GM06990 (cell line): ENCODE data around the gene SH2D4B.

Experiments used
- DNase-seq: peaks from one replicate; pipeline ENCODE4 v3.0.0-alpha.2; 2011; ENCODE audit not compliant: insufficient read length; ENCODE audit errors: extremely low read depth
- H3K27me3 ChIP-seq: replicated peaks from 2 replicates; pipeline ENCODE4 v1.6.0; 2011; ENCODE audit warnings: low read length; ENCODE audit not compliant: control insufficient read depth, insufficient read depth
- H3K36me3 ChIP-seq: 2 replicates; pipeline ENCODE4 v1.5.1; 2011; ENCODE audit warnings: low read length; ENCODE audit not compliant: control insufficient read depth, insufficient read depth
- H3K4me3 ChIP-seq: replicated peaks from 2 replicates; pipeline ENCODE4 v1.5.1; 2011; ENCODE audit warnings: low read depth, mild to moderate bottlenecking, control low read depth, low read length
- TF ChIP-seq, protein P1 (sequence below): IDR thresholded peaks from 2 replicates; pipeline ENCODE4 v1.5.1; 2011; ENCODE audit warnings: low read length, control low read depth, mild to moderate bottlenecking, inconsistent platforms; ENCODE audit not compliant: insufficient read depth, poor library complexity, severe bottlenecking

The SH2D4B gene

DNA sequence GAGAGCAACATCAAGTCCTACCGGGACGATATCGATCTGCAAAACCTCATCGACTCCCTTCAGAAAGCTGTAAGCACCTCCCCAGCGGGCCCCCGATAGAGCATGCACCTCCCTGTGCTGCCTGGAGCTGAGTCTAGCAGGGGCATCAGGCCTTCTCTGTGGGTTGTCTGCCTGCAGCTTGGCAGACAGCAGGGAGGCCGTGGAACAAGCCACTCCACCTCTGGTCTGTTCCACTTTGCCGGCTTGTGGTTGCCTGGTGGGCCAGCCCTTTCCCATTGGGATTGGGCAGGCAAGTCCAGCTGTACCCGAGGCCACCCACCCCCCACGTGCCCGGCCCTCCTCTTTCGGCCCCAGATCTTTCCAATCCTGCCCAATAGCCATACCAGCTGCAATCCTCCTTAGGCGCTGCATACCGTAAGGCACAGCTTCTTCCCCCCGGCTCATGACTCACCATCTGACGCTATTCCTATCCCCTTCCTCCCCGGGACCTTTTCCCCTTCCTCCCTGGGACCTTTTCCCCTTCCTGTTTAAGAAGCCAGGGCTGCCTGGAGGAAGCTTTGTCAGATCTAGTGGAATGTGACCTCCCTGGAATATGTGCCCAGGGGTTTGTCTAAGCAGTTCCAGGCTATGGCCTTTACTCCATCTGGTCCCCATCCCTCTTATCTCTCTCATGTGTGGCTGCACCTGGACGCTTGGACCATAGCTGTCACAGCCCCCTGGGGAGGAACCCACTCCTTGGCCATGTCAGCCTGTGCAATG is 28.1 kb upstream of the SH2D4B start:
- Histone ChIP-seq H3K4me3 (no peak overlapping the region), H3K36me3 (peaks cover 33% of the 10 kb centered on the region), H3K27me3 (no peaks in the 10 kb centered on the region)
- DNase-seq = no peak
- TF ChIP-seq, protein P1, sequence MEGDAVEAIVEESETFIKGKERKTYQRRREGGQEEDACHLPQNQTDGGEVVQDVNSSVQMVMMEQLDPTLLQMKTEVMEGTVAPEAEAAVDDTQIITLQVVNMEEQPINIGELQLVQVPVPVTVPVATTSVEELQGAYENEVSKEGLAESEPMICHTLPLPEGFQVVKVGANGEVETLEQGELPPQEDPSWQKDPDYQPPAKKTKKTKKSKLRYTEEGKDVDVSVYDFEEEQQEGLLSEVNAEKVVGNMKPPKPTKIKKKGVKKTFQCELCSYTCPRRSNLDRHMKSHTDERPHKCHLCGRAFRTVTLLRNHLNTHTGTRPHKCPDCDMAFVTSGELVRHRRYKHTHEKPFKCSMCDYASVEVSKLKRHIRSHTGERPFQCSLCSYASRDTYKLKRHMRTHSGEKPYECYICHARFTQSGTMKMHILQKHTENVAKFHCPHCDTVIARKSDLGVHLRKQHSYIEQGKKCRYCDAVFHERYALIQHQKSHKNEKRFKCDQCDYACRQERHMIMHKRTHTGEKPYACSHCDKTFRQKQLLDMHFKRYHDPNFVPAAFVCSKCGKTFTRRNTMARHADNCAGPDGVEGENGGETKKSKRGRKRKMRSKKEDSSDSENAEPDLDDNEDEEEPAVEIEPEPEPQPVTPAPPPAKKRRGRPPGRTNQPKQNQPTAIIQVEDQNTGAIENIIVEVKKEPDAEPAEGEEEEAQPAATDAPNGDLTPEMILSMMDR = no peak

DNA sequence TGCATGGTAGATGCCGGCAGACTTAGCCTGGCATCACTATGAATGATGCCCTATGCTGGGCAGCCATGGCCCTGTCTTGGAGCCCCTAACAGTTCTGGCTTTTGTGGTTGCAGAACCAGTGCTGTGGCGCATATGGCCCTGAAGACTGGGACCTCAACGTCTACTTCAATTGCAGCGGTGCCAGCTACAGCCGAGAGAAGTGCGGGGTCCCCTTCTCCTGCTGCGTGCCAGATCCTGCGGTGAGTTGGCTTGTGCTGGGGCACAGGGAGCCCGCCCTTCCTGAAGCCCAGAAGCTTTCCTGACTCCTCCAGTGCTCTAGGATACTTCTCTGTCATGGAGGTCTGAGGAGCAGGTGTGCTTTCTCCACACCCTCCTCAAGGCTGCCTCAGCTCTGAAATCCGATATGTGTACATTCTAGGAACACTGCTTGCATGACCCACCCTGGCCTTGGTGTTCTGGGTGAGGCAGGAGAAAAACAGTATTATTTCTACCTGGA is 25.6 kb upstream of the SH2D4B start:
- DNase-seq = no peak
- TF ChIP-seq, protein P1 = no peak
- H3K4me3 ChIP-seq = no peak overlapping the region
- H3K36me3 ChIP-seq = peaks cover 40% of the 10 kb centered on the region
- no peaks in the 10 kb centered on the region for H3K27me3 ChIP-seq

DNA sequence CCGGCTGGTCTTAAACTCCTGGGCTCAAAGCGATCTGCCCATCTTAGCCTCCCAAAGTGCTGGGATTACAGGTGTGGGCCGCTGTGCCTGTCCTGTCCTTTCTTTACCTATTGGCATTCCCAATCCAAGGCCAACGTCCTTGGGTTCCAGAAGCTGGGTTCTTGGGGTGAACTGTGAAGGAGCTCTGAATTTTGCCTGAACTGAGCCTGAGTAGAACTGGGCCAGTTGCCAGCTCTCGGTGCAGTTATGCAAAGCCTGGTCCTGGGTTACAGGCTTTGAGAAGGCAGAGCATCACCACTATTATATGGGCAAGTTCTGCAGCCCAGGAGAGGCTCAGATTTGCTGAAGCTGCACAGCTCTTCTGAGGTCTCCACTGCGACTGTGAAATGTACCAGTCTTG is 24.6 kb upstream of the SH2D4B start:
- no peak overlapping the region for H3K4me3 ChIP-seq
- DNase-seq = no peak
- H3K36me3 ChIP-seq = peaks cover 42% of the 10 kb centered on the region
- TF ChIP-seq, protein P1 = no peak
- no peaks in the 10 kb centered on the region for H3K27me3 ChIP-seq

DNA sequence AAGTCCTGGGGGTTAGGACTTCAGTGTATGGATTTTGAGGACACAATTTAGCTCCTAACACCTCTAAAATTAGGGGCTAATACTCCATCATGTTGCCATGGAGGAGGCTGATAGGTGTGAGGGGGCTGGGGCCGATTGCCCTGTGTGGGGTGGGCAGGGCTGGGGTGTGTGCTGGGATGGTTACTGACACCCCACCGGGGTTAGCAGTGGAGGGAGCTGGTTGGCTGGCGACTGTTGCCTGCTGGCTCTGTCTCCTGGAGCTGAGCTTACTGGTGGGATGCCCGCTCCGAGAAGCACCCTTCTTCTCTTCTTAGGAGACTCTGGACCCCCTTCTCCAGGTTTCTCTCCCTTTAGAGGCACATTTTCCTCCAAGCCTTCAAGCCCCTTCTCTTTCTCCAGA is 22.2 kb upstream of the SH2D4B start:
- no peak for DNase-seq
- no peak overlapping the region for H3K4me3 ChIP-seq
- peaks cover 37% of the 10 kb centered on the region for H3K36me3 ChIP-seq
- no peaks in the 10 kb centered on the region for H3K27me3 ChIP-seq
- TF ChIP-seq, protein P1 = no peak

DNA sequence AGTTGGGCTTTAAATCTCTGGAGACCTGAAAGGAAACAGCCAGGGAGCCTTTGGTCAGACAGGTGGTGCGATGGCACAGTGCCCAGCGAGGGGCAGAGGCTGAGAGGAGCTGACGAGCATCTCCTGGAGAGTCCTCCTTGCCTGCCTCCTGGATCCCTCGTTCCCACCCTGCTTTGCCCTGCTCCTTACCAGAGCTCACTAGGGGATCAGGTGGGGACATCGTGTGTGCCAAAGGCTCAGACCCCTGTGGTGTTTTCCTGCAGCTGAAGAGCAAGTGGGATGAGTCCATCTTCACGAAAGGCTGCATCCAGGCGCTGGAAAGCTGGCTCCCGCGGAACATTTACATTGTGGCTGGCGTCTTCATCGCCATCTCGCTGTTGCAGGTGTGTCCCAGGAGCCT is 21.8 kb upstream of the SH2D4B start:
- Histone ChIP-seq H3K4me3 (no peak overlapping the region), H3K36me3 (peaks cover 37% of the 10 kb centered on the region), H3K27me3 (no peaks in the 10 kb centered on the region)
- DNase-seq = no peak
- TF ChIP-seq, protein P1 = no peak
